ENCODE measurements around the gene SRGAP3.

DNA sequence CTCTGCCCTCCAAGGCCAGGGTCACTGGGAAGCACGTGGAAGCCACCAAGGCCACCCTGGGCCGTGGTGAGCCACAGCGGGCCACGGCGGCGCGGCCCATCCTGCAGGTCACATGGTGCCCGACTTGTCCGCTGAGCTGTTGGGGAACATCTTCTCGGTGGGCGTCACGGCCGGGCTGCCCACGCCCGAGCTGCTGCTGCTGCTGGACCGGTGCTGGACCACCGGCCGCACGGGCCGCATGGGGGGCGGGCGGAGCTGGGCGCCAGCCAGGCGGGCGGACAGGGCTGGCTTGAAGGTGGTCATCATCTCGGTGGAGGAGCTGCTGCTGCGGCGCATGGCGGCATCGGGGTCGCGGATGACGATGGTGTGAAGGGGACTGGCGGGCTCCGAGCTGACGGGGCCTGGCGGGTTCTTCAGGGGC is 264.0 kb downstream of the SRGAP3 start:
- TF ChIP-seq, protein P1, sequence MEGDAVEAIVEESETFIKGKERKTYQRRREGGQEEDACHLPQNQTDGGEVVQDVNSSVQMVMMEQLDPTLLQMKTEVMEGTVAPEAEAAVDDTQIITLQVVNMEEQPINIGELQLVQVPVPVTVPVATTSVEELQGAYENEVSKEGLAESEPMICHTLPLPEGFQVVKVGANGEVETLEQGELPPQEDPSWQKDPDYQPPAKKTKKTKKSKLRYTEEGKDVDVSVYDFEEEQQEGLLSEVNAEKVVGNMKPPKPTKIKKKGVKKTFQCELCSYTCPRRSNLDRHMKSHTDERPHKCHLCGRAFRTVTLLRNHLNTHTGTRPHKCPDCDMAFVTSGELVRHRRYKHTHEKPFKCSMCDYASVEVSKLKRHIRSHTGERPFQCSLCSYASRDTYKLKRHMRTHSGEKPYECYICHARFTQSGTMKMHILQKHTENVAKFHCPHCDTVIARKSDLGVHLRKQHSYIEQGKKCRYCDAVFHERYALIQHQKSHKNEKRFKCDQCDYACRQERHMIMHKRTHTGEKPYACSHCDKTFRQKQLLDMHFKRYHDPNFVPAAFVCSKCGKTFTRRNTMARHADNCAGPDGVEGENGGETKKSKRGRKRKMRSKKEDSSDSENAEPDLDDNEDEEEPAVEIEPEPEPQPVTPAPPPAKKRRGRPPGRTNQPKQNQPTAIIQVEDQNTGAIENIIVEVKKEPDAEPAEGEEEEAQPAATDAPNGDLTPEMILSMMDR (IDR thresholded peaks at IDR 0.05) = no peak
- no peak for TF ChIP-seq POLR2A (IDR thresholded peaks at IDR 0.05)
